Measurements from ENCODE around the gene PDCD1LG2.

The PDCD1LG2 gene

DNA sequence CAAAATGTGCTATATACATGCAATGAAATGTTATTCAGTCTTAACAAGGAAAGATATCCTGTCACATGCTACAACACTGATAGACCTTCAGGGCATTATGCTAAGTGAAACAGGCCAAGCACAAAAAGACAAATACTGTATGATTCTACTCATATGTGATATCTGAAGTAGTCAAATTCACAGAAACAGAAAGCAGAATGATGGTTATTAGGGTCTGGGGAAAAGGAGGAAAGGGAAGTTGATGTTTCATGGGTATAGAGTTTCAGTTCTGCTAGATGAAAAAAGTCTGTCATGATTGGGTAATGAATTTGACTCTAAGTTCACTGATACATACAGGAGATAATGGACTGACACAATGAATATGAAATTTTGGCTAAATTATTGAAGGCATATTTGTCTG, 107.4 kb downstream of the PDCD1LG2 start:
- no peak for DNase-seq

GRCh38 chr9:5620494-5620893, 110.2 kb downstream of the PDCD1LG2 start:
- no peak for DNase-seq

Measured in GDM1 (cell line).